Fibroblast of peridontal ligament (primary cell): Measurements from ENCODE around the gene CADM1.
"Not testable (repeated sequence)": the region's sequence is repeated elsewhere in the genome, so short reads cannot be mapped to it uniquely, and the experiment has no call there.

Experiments
- DNase-seq: peaks from one replicate; pipeline ENCODE4 v3.0.0-alpha.2; 2010; ENCODE audit errors: extremely low read depth

Gene CADM1

GRCh38 chr11:115477410-115477809, 26.8 kb downstream of the CADM1 start:
- DNase-seq, result no peak

GRCh38 chr11:115476463-115477286, 27.5 kb downstream of the CADM1 start:
- no peak for DNase-seq

GRCh38 chr11:115475564-115475963, 28.7 kb downstream of the CADM1 start:
- DNase-seq, result no peak

- not testable (repeated sequence) for DNase-seq
Measured at GRCh38 chr11:115474306-115474705, 29.9 kb downstream of the CADM1 start.

GRCh38 chr11:115473167-115473566, 31.0 kb downstream of the CADM1 start:
- no peak for DNase-seq

- DNase-seq, result no peak
Measured at GRCh38 chr11:115471367-115471766, 32.8 kb downstream of the CADM1 start.

- no peak for DNase-seq
Measured at GRCh38 chr11:115470928-115471327, 33.3 kb downstream of the CADM1 start.

GRCh38 chr11:115469361-115469760, 34.9 kb downstream of the CADM1 start:
- DNase-seq, result no peak

GRCh38 chr11:115466122-115466521, 38.1 kb downstream of the CADM1 start:
- DNase-seq, result no peak

- DNase-seq, result no peak
Measured at GRCh38 chr11:115464269-115464668, 39.9 kb downstream of the CADM1 start.

GRCh38 chr11:115463606-115464005, 40.6 kb downstream of the CADM1 start:
- no peak for DNase-seq

- DNase-seq, result no peak
Measured at GRCh38 chr11:115462757-115463156, 41.5 kb downstream of the CADM1 start.

- no peak for DNase-seq
Measured at GRCh38 chr11:115462004-115462541, 42.1 kb downstream of the CADM1 start.

GRCh38 chr11:115460512-115460911, 43.7 kb downstream of the CADM1 start:
- no peak for DNase-seq

GRCh38 chr11:115459563-115459962, 44.7 kb downstream of the CADM1 start:
- DNase-seq, result peak; percentile 13

GRCh38 chr11:115458877-115459276, 45.3 kb downstream of the CADM1 start:
- no peak for DNase-seq

GRCh38 chr11:115456019-115456418, 48.2 kb downstream of the CADM1 start:
- no peak for DNase-seq

- DNase-seq, result no peak
Measured at GRCh38 chr11:115455613-115456012, 48.6 kb downstream of the CADM1 start.

GRCh38 chr11:115454525-115454924, 49.7 kb downstream of the CADM1 start:
- no peak for DNase-seq

- no peak for DNase-seq
Measured at GRCh38 chr11:115453693-115454490, 50.3 kb downstream of the CADM1 start.

- no peak for DNase-seq
Measured at GRCh38 chr11:115452241-115452640, 52.0 kb downstream of the CADM1 start.

- no peak for DNase-seq
Measured at GRCh38 chr11:115450519-115450918, 53.7 kb downstream of the CADM1 start.
